Measurements from ENCODE around the gene IRX2.

- TF ChIP-seq CTCF (IDR thresholded peaks at IDR 0.05; ENCODE audit: poor library complexity, severe bottlenecking) (no peak), SMC3 (conservative IDR thresholded peaks at IDR 0.05; ENCODE audit: poor library complexity) (no peak), TAF1 (IDR thresholded peaks at IDR 0.05; ENCODE audit: low read depth) (no peak), EP300 (conservative IDR thresholded peaks at IDR 0.05; ENCODE audit: poor library complexity, severe bottlenecking) (no peak)
These were observed 51.8 kb downstream of the IRX2 start for GRCh38 chr5:2699686-2700085.

All from neural cell (in vitro differentiated cells).